ENCODE data around the gene FPGT. TPM values are rescaled to one million over a fixed set of nuclear protein-coding genes. Genes with fewer than 3 reads are reported as not detected.

Gene FPGT
- total RNA-seq = 13.9 and 19.8 TPM in 2 replicates

DNA sequence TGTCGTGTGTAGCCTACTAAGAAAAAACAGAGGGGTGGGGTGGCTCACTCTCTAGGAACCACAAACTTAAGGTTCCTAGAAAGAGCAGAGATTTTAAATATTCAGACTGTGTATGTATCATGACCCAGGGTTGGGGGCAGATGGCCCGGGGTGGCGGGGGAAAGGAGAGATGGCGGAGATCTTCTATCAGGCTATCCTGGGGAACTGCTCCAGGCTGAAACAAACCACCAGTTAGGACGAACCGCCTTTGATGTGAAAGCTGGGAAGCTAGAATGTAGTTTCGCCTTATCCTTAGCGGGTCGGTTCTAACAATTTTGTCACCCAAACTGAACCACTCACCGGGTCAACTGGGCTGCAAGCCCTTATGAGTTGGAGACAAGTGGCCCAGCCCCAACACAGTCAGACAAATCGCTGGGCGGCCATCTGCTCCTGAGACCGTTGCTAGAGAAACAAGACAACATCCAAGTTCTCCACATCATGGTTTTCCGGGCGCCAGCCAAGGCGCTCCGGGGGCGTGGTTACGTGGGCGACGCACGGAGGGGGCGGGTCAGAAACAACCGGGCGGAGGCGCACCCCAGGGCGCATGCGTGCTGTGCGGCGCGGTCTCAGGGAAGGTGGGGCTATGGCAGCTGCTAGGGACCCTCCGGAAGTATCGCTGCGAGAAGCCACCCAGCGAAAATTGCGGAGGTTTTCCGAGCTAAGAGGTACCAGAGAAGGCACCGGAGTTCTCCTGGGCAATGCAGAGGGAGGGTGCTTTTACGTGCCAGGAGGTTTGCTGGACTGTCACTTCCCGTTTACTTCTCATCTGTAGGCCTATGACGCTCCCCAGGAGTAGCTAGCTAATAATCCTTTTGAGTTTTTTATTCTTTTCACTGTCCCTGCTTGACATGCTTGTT is at the start of gene FPGT, which contains the start of gene LRRIQ3:
FPGT (plus strand) TSS at position 586 of the 896 bp plus-strand sequence; CDS start at position 623, 37 bp downstream.
LRRIQ3 (minus strand) TSS at position 520 of the 896 bp plus-strand sequence. CDS start 14,492 bp downstream, outside the sequence.

DNA sequence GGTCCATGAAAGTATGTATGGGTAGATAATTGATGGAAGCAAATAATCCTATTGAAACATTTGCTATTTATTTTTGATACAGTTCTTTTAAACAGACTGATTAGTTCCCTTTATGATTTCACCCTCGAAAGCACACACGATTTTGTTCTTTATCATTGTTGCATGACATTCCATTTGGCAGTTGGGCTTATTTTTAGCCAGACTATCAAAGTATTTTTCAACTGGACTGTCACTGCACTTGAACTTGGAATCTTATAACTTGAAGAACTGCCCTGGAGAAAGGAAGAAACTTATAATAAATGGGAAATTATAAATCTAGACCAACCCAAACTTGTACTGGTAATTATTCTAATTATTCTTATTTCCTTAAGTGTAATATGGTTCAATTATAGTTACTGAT is 37.1 kb downstream of the FPGT start, which contains the start of gene TNNI3K:
TNNI3K (plus strand) TSS at position 235 of the 400 bp plus-strand sequence; CDS start at position 300, 65 bp downstream.

Other genes starting within 250 kb of the FPGT start
- gene LRRIQ3, start 66 bp upstream of the FPGT start, total RNA-seq = 0.26 and 0.68 TPM in 2 replicates
- 1.2 and 1.7 TPM in 2 replicates for gene TNNI3K, start 37.1 kb downstream of the FPGT start, total RNA-seq

Measured in aortic smooth muscle cell (primary cell).